Measurements from ENCODE around the gene ADARB2. TPM values are rescaled to one million over a fixed set of nuclear protein-coding genes. Genes with fewer than 3 reads are reported as not detected.

ADARB2 gene
- total RNA-seq, 1 donor from 2014 or later: 0.19 TPM

- DNase-seq (ENCODE audit: low read depth): no peak
These were observed 93.5 kb downstream of the ADARB2 start for GRCh38 chr10:1643908-1644179.

GRCh38 chr10:1643161-1643907, 94.0 kb downstream of the ADARB2 start:
- DNase-seq (ENCODE audit: low read depth): no peak

GRCh38 chr10:1642600-1643160, 94.6 kb downstream of the ADARB2 start:
- no peak for DNase-seq (ENCODE audit: low read depth)

- DNase-seq (ENCODE audit: low read depth): no peak
These were observed 95.9 kb downstream of the ADARB2 start for GRCh38 chr10:1641402-1641801.

- no peak for DNase-seq (ENCODE audit: low read depth)
These were observed 98.4 kb downstream of the ADARB2 start for GRCh38 chr10:1638889-1639419.

- no peak for DNase-seq (ENCODE audit: low read depth)
These were observed 102.0 kb downstream of the ADARB2 start for GRCh38 chr10:1635340-1635739.

- DNase-seq (ENCODE audit: low read depth): no peak
These were observed 103.1 kb downstream of the ADARB2 start for GRCh38 chr10:1634239-1634638.

GRCh38 chr10:1633783-1634182, 103.5 kb downstream of the ADARB2 start:
- no peak for DNase-seq (ENCODE audit: low read depth)

GRCh38 chr10:1632596-1632995, 104.7 kb downstream of the ADARB2 start:
- no peak for DNase-seq (ENCODE audit: low read depth)

GRCh38 chr10:1632141-1632540, 105.2 kb downstream of the ADARB2 start:
- no peak for DNase-seq (ENCODE audit: low read depth)

GRCh38 chr10:1631282-1631681, 106.0 kb downstream of the ADARB2 start:
- DNase-seq (ENCODE audit: low read depth): no peak

- no peak for DNase-seq (ENCODE audit: low read depth)
These were observed 107.0 kb downstream of the ADARB2 start for GRCh38 chr10:1630304-1630703.

- DNase-seq (ENCODE audit: low read depth): no peak
These were observed 107.8 kb downstream of the ADARB2 start for GRCh38 chr10:1629326-1630198.

- DNase-seq (ENCODE audit: low read depth): no peak
These were observed 108.6 kb downstream of the ADARB2 start for GRCh38 chr10:1628757-1629156.

- no peak for DNase-seq (ENCODE audit: low read depth)
These were observed 109.4 kb downstream of the ADARB2 start for GRCh38 chr10:1627945-1628344.

- DNase-seq (ENCODE audit: low read depth): no peak
These were observed 110.5 kb downstream of the ADARB2 start for GRCh38 chr10:1626835-1627234.

GRCh38 chr10:1626410-1626809, 110.9 kb downstream of the ADARB2 start:
- no peak for DNase-seq (ENCODE audit: low read depth)

- DNase-seq (ENCODE audit: low read depth): no peak
These were observed 111.6 kb downstream of the ADARB2 start for GRCh38 chr10:1625731-1626130.

- no peak for DNase-seq (ENCODE audit: low read depth)
These were observed 112.2 kb downstream of the ADARB2 start for GRCh38 chr10:1625079-1625478.

- DNase-seq (ENCODE audit: low read depth): no peak
These were observed 113.1 kb downstream of the ADARB2 start for GRCh38 chr10:1624240-1624639.

GRCh38 chr10:1620803-1621202, 116.5 kb downstream of the ADARB2 start:
- DNase-seq (ENCODE audit: low read depth): no peak

Data from myocyte (in vitro differentiated cells).